H1 (cell line): ENCODE results near the gene SCAP. TPM values are rescaled to one million over a fixed set of nuclear protein-coding genes. Genes with fewer than 3 reads are reported as not detected.

Experiments
- CTCF ChIA-PET: fragments of 300-600 bp; sonication (Branson Sonifier 250); formaldehyde crosslinking; loops from one replicate; lab custom pipeline; 2021; ENCODE audit not compliant: partially characterized antibody; lab: Charles Lee
- POLR2A ChIA-PET: fragments of 300-600 bp; sonication (Branson Sonifier 250); formaldehyde crosslinking; loops from one replicate; lab custom pipeline; 2021; ENCODE audit warnings: inconsistent platforms; ENCODE audit not compliant: partially characterized antibody; lab: Charles Lee
- DNase-seq, 2 experiments: peaks; one replicate each; pipeline versions ENCODE4 v3.0.0 to v3.0.0-alpha.2; 2010 to 2022; ENCODE audit warnings: low spot score in 2 of 2, low read depth in 1 of 2, mixed read lengths in 1 of 2
- FAIRE-seq: peaks from 2 replicates; lab custom pipeline; 2011; peaks lifted over from hg19 to GRCh38; lab: Jason Lieb, UNC
- H2AFZ ChIP-seq: 2 replicates; pipeline ENCODE4 v1.8.1; 2012; ENCODE audit warnings: low read length, inconsistent platforms
- H2AK5ac ChIP-seq: 2 replicates; pipeline ENCODE4 v1.6.1; 2013; ENCODE audit warnings: low read depth, low read length
- H2BK120ac ChIP-seq: replicated peaks from 2 replicates; pipeline ENCODE3; 2013; ENCODE audit warnings: low read depth, low read length, inconsistent platforms
- H2BK12ac ChIP-seq: 2 replicates; pipeline ENCODE4 v1.6.1; 2013; ENCODE audit warnings: low read depth, low read length
- H2BK15ac ChIP-seq: 2 replicates; pipeline ENCODE4 v1.6.1; 2013; ENCODE audit warnings: low read length
- H2BK20ac ChIP-seq: 2 replicates; pipeline ENCODE4 v1.6.1; 2013; ENCODE audit warnings: low read length
- H2BK5ac ChIP-seq: 2 replicates; pipeline ENCODE4 v1.6.1; 2013; ENCODE audit warnings: low read depth, low read length
- H3K14ac ChIP-seq: 2 replicates; pipeline ENCODE4 v1.6.1; 2013; ENCODE audit warnings: inconsistent platforms; ENCODE audit not compliant: insufficient read length
- H3K18ac ChIP-seq: 2 replicates; pipeline ENCODE4 v1.6.1; 2013; ENCODE audit warnings: low read length; ENCODE audit errors: extremely low read depth
- H3K23ac ChIP-seq: 2 replicates; pipeline ENCODE4 v1.6.1; 2013; ENCODE audit warnings: inconsistent platforms; ENCODE audit not compliant: insufficient read length
- H3K23me2 ChIP-seq: 2 replicates; pipeline ENCODE4 v1.6.1; 2013; ENCODE audit warnings: low read depth, low read length
- H3K27ac ChIP-seq: 2 replicates; pipeline ENCODE4 v1.6.1; 2011; ENCODE audit warnings: low read depth, low read length, inconsistent platforms
- H3K27me3 ChIP-seq, 4 experiments: replicated peaks in 1 of 4; 1 replicate in 1 of 4; 2 replicates in 3 of 4; pipeline versions ENCODE4 v1.6.1 to v1.8.1; 2011 to 2013; ENCODE audit warnings: low read length in 3 of 4, mild to moderate bottlenecking in 3 of 4, inconsistent platforms in 2 of 4, mixed read lengths in 2 of 4, moderate library complexity in 1 of 4; ENCODE audit not compliant: control insufficient read depth in 3 of 4, insufficient read depth in 3 of 4; ENCODE audit errors: extremely low read depth in 1 of 4
- H3K36me3 ChIP-seq, 4 experiments: 2 replicates each; pipeline versions ENCODE4 v1.6.1 to v1.8.1; 2011 to 2013; ENCODE audit warnings: mild to moderate bottlenecking in 4 of 4, low read length in 3 of 4, moderate library complexity in 2 of 4, control low read depth in 1 of 4, inconsistent platforms in 1 of 4; ENCODE audit not compliant: insufficient read depth in 4 of 4, control insufficient read depth in 2 of 4
- H3K4ac ChIP-seq: replicated peaks from 2 replicates; pipeline ENCODE3; 2013; ENCODE audit warnings: low read length, low read depth, mixed read lengths, inconsistent platforms; ENCODE audit not compliant: insufficient read length
- H3K4me1 ChIP-seq, 4 experiments: replicated peaks in 1 of 4; 1 replicate in 1 of 4; 2 replicates in 3 of 4; pipeline versions ENCODE4 v1.6.1 to v1.8.1; 2011 to 2013; ENCODE audit warnings: low read length in 3 of 4, inconsistent platforms in 2 of 4, mixed read lengths in 1 of 4; ENCODE audit not compliant: insufficient read depth in 4 of 4, control insufficient read depth in 3 of 4
- H3K4me2 ChIP-seq, 2 experiments: 2 replicates each; pipeline versions ENCODE4 v1.6.1 to v1.8.1; 2011 to 2013; ENCODE audit warnings: low read depth in 2 of 2, low read length in 2 of 2, control low read depth in 1 of 2, inconsistent platforms in 1 of 2, mild to moderate bottlenecking in 1 of 2; ENCODE audit not compliant: insufficient read depth in 1 of 2
- H3K4me3 ChIP-seq, 4 experiments: fragments of 200-600, 300-600 bp in 1 of 4; sonication (generic), shearing (Covaris generic), sonication (Bioruptor Twin) in 1 of 4; 2 replicates each; pipeline versions ENCODE4 v1.5.1 to v1.8.1; 2011 to 2016; ENCODE audit warnings: low read length in 4 of 4, low read depth in 3 of 4, control low read depth in 2 of 4, inconsistent platforms in 2 of 4, mild to moderate bottlenecking in 2 of 4, mixed read lengths in 1 of 4, moderate library complexity in 1 of 4; ENCODE audit not compliant: insufficient read depth in 2 of 4; ENCODE audit errors: extremely low read depth in 1 of 4
- H3K56ac ChIP-seq: replicated peaks from 2 replicates; pipeline ENCODE3; 2013; ENCODE audit warnings: low read depth, mild to moderate bottlenecking, mixed read lengths, low read length, inconsistent platforms; ENCODE audit not compliant: insufficient read length
- H3K79me1 ChIP-seq: 2 replicates; pipeline ENCODE4 v1.6.1; 2013; ENCODE audit warnings: low read depth, low read length, control low read depth
- H3K79me2 ChIP-seq, 2 experiments: 2 replicates each; pipeline versions ENCODE4 v1.6.1 to v1.8.1; 2012 to 2013; ENCODE audit warnings: low read length in 2 of 2, mild to moderate bottlenecking in 2 of 2, inconsistent platforms in 1 of 2; ENCODE audit not compliant: insufficient read depth in 2 of 2, control insufficient read depth in 1 of 2
- H3K9ac ChIP-seq, 4 experiments: replicated peaks in 1 of 4; 1 replicate in 1 of 4; 2 replicates in 3 of 4; pipeline versions ENCODE4 v1.6.1 to v1.8.1; 2011 to 2013; ENCODE audit warnings: low read depth in 3 of 4, low read length in 3 of 4, control low read depth in 2 of 4, mild to moderate bottlenecking in 2 of 4, moderate library complexity in 2 of 4, inconsistent platforms in 1 of 4; ENCODE audit errors: extremely low read depth in 1 of 4
- H3K9me3 ChIP-seq, 2 experiments: 2 replicates each; pipeline versions ENCODE4 v1.6.1 to v1.8.1; 2012 to 2013; ENCODE audit warnings: mild to moderate bottlenecking in 2 of 2, moderate library complexity in 2 of 2, control low read depth in 1 of 2, inconsistent platforms in 1 of 2, low read depth in 1 of 2, low read length in 1 of 2, mixed read lengths in 1 of 2; ENCODE audit not compliant: insufficient read depth in 2 of 2
- H4K20me1 ChIP-seq, 2 experiments: replicated peaks in 1 of 2; 2 replicates each; pipeline versions ENCODE3 to v1.8.1; 2011 to 2013; ENCODE audit warnings: inconsistent platforms in 2 of 2, low read length in 2 of 2, mild to moderate bottlenecking in 1 of 2; ENCODE audit not compliant: insufficient read depth in 2 of 2, control insufficient read depth in 1 of 2
- H4K5ac ChIP-seq: 2 replicates; pipeline ENCODE4 v1.6.1; 2013; ENCODE audit warnings: low read length, low read depth, mixed read lengths, inconsistent platforms; ENCODE audit not compliant: insufficient read length
- H4K8ac ChIP-seq: 2 replicates; pipeline ENCODE4 v1.8.0; 2013; ENCODE audit warnings: mild to moderate bottlenecking, moderate library complexity, low read length, inconsistent platforms; ENCODE audit not compliant: insufficient read depth; ENCODE audit errors: extremely low read depth
- H4K91ac ChIP-seq: replicated peaks from 2 replicates; pipeline ENCODE3; 2013; ENCODE audit warnings: low read length, mixed read lengths, inconsistent platforms; ENCODE audit not compliant: insufficient read length
- ATF3 ChIP-seq: IDR thresholded peaks from 2 replicates; pipeline ENCODE4 v1.6.1; 2011; ENCODE audit warnings: low read depth, mild to moderate bottlenecking, low read length; ENCODE audit not compliant: insufficient read depth
- BRCA1 ChIP-seq: IDR thresholded peaks from 2 replicates; pipeline ENCODE4 v1.6.1; 2012; ENCODE audit warnings: low read depth, low read length, improper control_type of control experiment
- CHD2 ChIP-seq: IDR thresholded peaks from 2 replicates; pipeline ENCODE4 v1.6.1; 2012; ENCODE audit warnings: low read length, improper control_type of control experiment
- GTF2F1 ChIP-seq: IDR thresholded peaks from 2 replicates; pipeline ENCODE4 v1.6.1; 2012; ENCODE audit warnings: low read depth, low read length, improper control_type of control experiment, borderline replicate concordance
- HDAC2 ChIP-seq, 2 experiments: fragments of 300-600 bp in 1 of 2; sonication (generic) in 1 of 2; IDR thresholded peaks; 2 replicates each; pipeline ENCODE4 v1.6.1; 2011 to 2012; ENCODE audit warnings: low read depth in 2 of 2, low read length in 2 of 2, mild to moderate bottlenecking in 2 of 2, moderate library complexity in 2 of 2, borderline replicate concordance in 1 of 2, inconsistent platforms in 1 of 2
- MAFK ChIP-seq: IDR thresholded peaks from 2 replicates; pipeline ENCODE4 v1.6.1; 2012; ENCODE audit warnings: low read depth, mild to moderate bottlenecking, improper control_type of control experiment, low read length
- NRF1 ChIP-seq: IDR thresholded peaks from 2 replicates; pipeline ENCODE4 v1.6.1; 2011; ENCODE audit warnings: mild to moderate bottlenecking, low read depth, low read length, improper control_type of control experiment
- RAD21 ChIP-seq, 2 experiments: IDR thresholded peaks in 1 of 2; conservative IDR thresholded peaks in 1 of 2; 2 replicates each; pipeline ENCODE4 v1.6.1; 2011; ENCODE audit warnings: low read depth in 2 of 2, low read length in 2 of 2, improper control_type of control experiment in 1 of 2, inconsistent platforms in 1 of 2, mild to moderate bottlenecking in 1 of 2, moderate library complexity in 1 of 2
- RBBP5 ChIP-seq: IDR thresholded peaks from 2 replicates; pipeline ENCODE4 v1.7.1; 2012; ENCODE audit warnings: low read depth, mild to moderate bottlenecking, inconsistent platforms, low read length, moderate library complexity, borderline replicate concordance
- SIN3A ChIP-seq, 2 experiments: IDR thresholded peaks in 1 of 2; conservative IDR thresholded peaks in 1 of 2; 2 replicates each; pipeline ENCODE4 v1.6.1; 2011 to 2012; ENCODE audit warnings: low read length in 2 of 2, improper control_type of control experiment in 1 of 2, low read depth in 1 of 2, mild to moderate bottlenecking in 1 of 2
- TEAD4 ChIP-seq: IDR thresholded peaks from 2 replicates; pipeline ENCODE4 v1.6.1; 2012; ENCODE audit warnings: low read depth, low read length, inconsistent platforms, mixed read lengths
- WGBS, 2 experiments: shearing (Covaris generic) in 1 of 2; methylation state at CpG; one replicate each; pipeline versions ENCODE4 v1.1.6 to v1.1.7; 2013 to 2015; ENCODE audit warnings: low lambda C conversion rate in 2 of 2, mixed read lengths in 2 of 2, inconsistent platforms in 1 of 2, low coverage in 1 of 2, missing lambda C conversion rate in 1 of 2; ENCODE audit not compliant: insufficient replicate concordance in 2 of 2, insufficient coverage in 1 of 2, insufficient read length in 1 of 2; ENCODE audit errors: extremely low coverage in 1 of 2, missing lambda C conversion rate in 1 of 2; 5-methylcytosine and 5-hydroxymethylcytosine counted together
- polyA plus RNA-seq, 7 experiments: library from polyadenylated mRNA; depleted of rRNA in 3 of 7; stranded (reverse) in 5 of 7; unstranded in 2 of 7; fragments of >200 nt in 5 of 7; fragments of 200-250 nt in 2 of 7; gene quantifications; 1 replicate in 5 of 7; 2 replicates in 1 of 7; 4 replicates in 1 of 7; pipeline versions ENCODE4 v1.2.1 to v1.2.3, GENCODE V29; 2011 to 2013; ENCODE audit warnings: missing spikeins in 2 of 7, mixed read lengths in 2 of 7
- total RNA-seq: library from RNA; stranded (reverse); fragmentation: NEBNext Ultra II Directional; extraction: Animal tissue kit (Norgen Biotek cat#: 25700); gene quantifications from 2 replicates; pipeline ENCODE4 v1.2.1, GENCODE V29; 2021

SCAP gene
- total and polyA plus RNA-seq, 2 of the 8 experiments (the other 6 are each of a cell fraction or from before 2014, with no cell fraction given): 74.0 to 114 TPM

GRCh38 chr3:47366833-47367232 lies 108.9 kb downstream of the SCAP start:
- Histone ChIP-seq H4K20me1 (no peaks in the 10 kb centered on the region), H3K23ac (no peak overlapping the region), H3K4me1 (peaks cover 0 to 5% (median 3%) of the 10 kb centered on the region in 4 experiments; a peak in 3 of 7 replicates), H3K27ac (no peak overlapping the region), H3K18ac (no peak overlapping the region), H3K79me2 (no peaks in the 10 kb centered on the region), H3K27me3 (no peaks in the 10 kb centered on the region), H2BK12ac (no peak overlapping the region), H3K14ac (no peak overlapping the region), H4K91ac (no peak overlapping the region), H3K79me1 (no peaks in the 10 kb centered on the region), H2BK5ac (no peak overlapping the region), H2AK5ac (no peak overlapping the region), H3K4ac (no peak overlapping the region), H2BK120ac (no peak overlapping the region), H3K23me2 (no peaks in the 10 kb centered on the region; the same call in 1 of the 2 replicates), H3K9ac (no peak overlapping the region), H3K56ac (no peak overlapping the region), H2AFZ (no peak overlapping the region), H3K4me2 (no peak overlapping the region), H4K5ac (no peak overlapping the region), H3K36me3 (no peaks in the 10 kb centered on the region), H2BK20ac (no peak overlapping the region), H3K9me3 (no peaks in the 10 kb centered on the region), H4K8ac (no peak overlapping the region), H3K4me3 (no peak overlapping the region), H2BK15ac (no peak overlapping the region)
- CTCF ChIA-PET: no interaction called here
- DNase-seq (no peak), FAIRE-seq (no peak)
- POLR2A ChIA-PET: no interaction called here
- TF ChIP-seq GTF2F1 (no peak), CHD2 (no peak), BRCA1 (no peak), ATF3 (no peak), HDAC2 (IDR thresholded peaks at IDR 0.05; ENCODE audit: borderline replicate concordance in 1 of 2, low read depth in 2 of 2, low read length in 2 of 2) (no peak), RAD21 (IDR thresholded peaks at IDR 0.05 in 1 of 2, conservative IDR thresholded peaks at IDR 0.05 in 1 of 2; ENCODE audit: low read depth in 2 of 2, low read length in 2 of 2) (no peak), SIN3A (conservative IDR thresholded peaks at IDR 0.05 in 1 of 2, IDR thresholded peaks at IDR 0.05 in 1 of 2; ENCODE audit: low read depth in 1 of 2, low read length in 2 of 2) (no peak), RBBP5 (no peak), MAFK (no peak), TEAD4 (no peak), NRF1 (no peak)
- WGBS, 2 experiments: 90% methylated on average over 2 of the region's 2 CpGs; no CpG with 5 or more reads in 1 of the 2 experiments
